Measurements from ENCODE around the gene STK16. TPM values are rescaled to one million over a fixed set of nuclear protein-coding genes. Genes with fewer than 3 reads are reported as not detected.
A peak's percentile ranks its signal among the peaks of the same experiment; 100 is the strongest.

STK16 gene
- total and polyA plus RNA-seq, 7 experiments from 2014 or later: 17.4 to 35.0 (median 21.8) TPM

DNA sequence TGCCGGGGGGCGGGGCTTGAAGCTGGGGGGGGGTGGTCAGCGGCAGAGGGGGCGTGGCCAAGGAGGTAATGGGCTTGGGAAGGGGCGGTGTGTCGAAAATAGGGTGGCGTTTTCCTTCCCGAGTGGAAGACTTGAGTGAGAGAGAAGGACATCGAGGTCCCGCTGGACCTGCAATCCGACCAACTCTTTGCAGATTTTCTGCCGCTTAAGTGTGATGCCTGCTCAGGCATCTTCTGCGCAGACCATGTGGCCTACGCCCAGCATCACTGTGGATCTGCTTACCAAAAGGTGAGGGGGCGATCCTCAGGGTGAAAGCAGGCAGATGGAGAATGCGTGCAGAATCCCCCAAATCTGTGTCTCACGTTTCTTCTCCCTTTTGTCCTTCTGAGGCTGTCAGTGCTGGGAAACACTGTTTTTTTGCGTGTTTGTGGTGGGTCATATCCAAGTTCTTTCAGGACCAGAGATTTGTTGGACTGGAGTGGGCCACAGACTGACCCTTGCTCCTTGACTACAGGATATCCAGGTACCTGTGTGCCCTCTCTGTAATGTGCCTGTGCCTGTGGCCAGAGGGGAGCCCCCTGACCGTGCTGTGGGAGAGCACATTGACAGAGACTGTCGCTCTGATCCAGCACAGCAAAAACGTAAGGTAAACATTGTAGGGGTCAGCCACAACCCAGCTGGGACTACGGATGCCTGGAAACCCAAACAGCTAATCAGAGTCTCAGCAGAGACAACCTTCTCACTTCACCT lies 38.0 kb upstream of the STK16 start:
- Mint-ChIP-seq H3K27me3 (no peaks in the 10 kb centered on the region), H3K9me3 (peaks cover 0 to 5% (median 0%) of the 10 kb centered on the region in 11 donors), H3K36me3 (peaks cover 0 to 19% (median 0%) of the 10 kb centered on the region in 5 donors), H3K4me3 (peak overlapping the region; percentile 77 to 98 (median 94)), H3K4me1 (peaks cover 15 to 54% (median 45%) of the 10 kb centered on the region in 7 donors), H3K27ac (peak overlapping the region; percentile 71 to 98 (median 96))
- ChIA-PET CTCF (interaction anchor here (0.6 to 4.8 kb wide), 6 partner anchors 27 to 114 kb away, joined by 3 to 54 read pairs (median 6); partner anchors contain the start of gene CNPPD1), POLR2A (interaction anchor here (0.7 to 17.4 kb wide), 14 partner anchors 11 to 181 kb away, joined by 3 to 343 read pairs (median 20); partner anchors contain the start of genes ABCB6, ANKZF1, ATG9A and CNPPD1)
- H3K4me1 ChIP-seq (ENCODE audit: control insufficient read depth in 2 of 2, insufficient read depth in 2 of 2, low read length in 2 of 2): peaks cover 20 to 28% of the 10 kb centered on the region in 2 donors
- H3K27me3 ChIP-seq (ENCODE audit: control insufficient read depth in 2 of 2, insufficient read depth in 2 of 2, low read length in 2 of 2): no peaks in the 10 kb centered on the region
- no peak for ATAC-seq
- no peaks in the 10 kb centered on the region for H3K9me3 ChIP-seq (ENCODE audit: control insufficient read depth in 2 of 3, low read length in 3 of 3)
- intact Hi-C loops (cut with micrococcal nuclease): loop anchor here (2.0 to 5.0 kb wide), 5 partner anchors 37 to 390 kb away; partner anchors contain the start of genes GMPPA (in 2 of the 2), CHPF (in 1 of the 2), GLB1L (in 1 of the 2) and STK11IP (in 1 of the 2)
- peak overlapping the region; percentile 98 for H3K4me3 ChIP-seq (ENCODE audit: low read length)
- peaks cover 9 to 19% (median 11%) of the 10 kb centered on the region in 3 experiments for H3K36me3 ChIP-seq (ENCODE audit: control insufficient read depth in 2 of 3, insufficient read depth in 3 of 3, low read length in 3 of 3)
- DNase-seq: no peak
- peak overlapping the region; percentile 92 for H3K27ac ChIP-seq (ENCODE audit: low read depth, low read length)

DNA sequence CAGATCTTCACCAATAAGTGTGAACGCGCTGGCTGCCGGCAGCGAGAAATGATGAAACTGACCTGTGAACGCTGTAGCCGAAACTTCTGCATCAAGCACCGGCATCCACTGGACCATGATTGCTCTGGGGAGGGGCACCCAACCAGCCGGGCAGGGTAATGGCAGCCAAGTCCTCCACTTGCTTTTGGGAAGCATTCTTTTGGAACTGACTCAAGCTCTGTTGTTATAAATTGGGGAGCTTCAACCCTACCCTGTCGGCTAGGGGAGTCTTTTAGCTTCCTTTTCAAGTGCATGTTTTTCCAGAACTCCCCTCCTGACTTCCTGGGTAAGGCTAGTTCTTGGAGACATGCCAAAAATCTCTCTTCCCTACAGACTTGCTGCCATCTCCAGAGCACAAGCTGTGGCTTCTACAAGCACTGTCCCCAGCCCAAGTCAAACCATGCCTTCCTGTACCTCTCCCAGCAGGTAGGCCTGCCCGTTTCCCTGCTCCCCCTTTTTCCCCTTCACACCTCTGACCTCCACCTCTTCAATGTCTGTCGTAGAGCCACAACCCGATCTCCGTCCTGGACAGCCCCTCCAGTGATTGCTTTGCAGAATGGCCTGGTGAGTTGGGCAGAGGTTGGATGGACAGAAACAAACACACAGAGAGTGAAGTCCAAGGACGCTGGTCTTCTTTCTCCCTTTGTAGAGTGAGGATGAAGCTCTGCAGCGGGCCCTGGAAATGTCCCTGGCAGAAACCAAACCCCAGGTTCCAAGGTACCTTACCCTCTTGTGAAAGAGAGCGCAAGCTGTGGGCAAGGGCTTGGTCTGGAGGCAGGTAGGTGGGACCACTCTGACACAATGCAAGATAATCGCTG lies 37.2 kb upstream of the STK16 start:
- no peak for ATAC-seq
- Mint-ChIP-seq H3K4me3 (peak overlapping the region; percentile 51 to 98 (median 92)), H3K27ac (peak overlapping the region in 8 of 9 donors; percentile 86 to 98 (median 96)), H3K4me1 (peaks cover 15 to 54% (median 47%) of the 10 kb centered on the region in 7 donors), H3K36me3 (peaks cover 0 to 19% (median 0%) of the 10 kb centered on the region in 5 donors), H3K27me3 (no peaks in the 10 kb centered on the region), H3K9me3 (peaks cover 0 to 5% (median 0%) of the 10 kb centered on the region in 11 donors)
- Histone ChIP-seq H3K4me1 (ENCODE audit: control insufficient read depth in 2 of 2, insufficient read depth in 2 of 2, low read length in 2 of 2) (peaks cover 20 to 28% of the 10 kb centered on the region in 2 donors), H3K36me3 (ENCODE audit: control insufficient read depth in 2 of 3, insufficient read depth in 3 of 3, low read length in 3 of 3) (peaks cover 9 to 19% (median 11%) of the 10 kb centered on the region in 3 experiments), H3K9me3 (ENCODE audit: control insufficient read depth in 2 of 3, low read length in 3 of 3) (no peaks in the 10 kb centered on the region), H3K4me3 (ENCODE audit: low read length) (no peak overlapping the region), H3K27ac (ENCODE audit: low read depth, low read length) (peak overlapping the region; percentile 92), H3K27me3 (ENCODE audit: control insufficient read depth in 2 of 2, insufficient read depth in 2 of 2, low read length in 2 of 2) (no peaks in the 10 kb centered on the region)
- ChIA-PET CTCF (interaction anchor here (1.7 to 4.8 kb wide), 4 partner anchors 28 to 49 kb away, joined by 5 to 54 read pairs (median 10); partner anchors contain the start of gene CNPPD1), POLR2A (interaction anchor here (0.7 to 17.4 kb wide), 15 partner anchors 10 to 471 kb away, joined by 3 to 343 read pairs (median 7); partner anchors contain the start of genes ABCB6, ANKZF1, ATG9A and CNPPD1)
- peak in 1 of 9 donors; percentile 20 for DNase-seq
- intact Hi-C loops (cut with micrococcal nuclease): loop anchor here (2.0 to 5.0 kb wide), 5 partner anchors 37 to 389 kb away; partner anchors contain the start of genes GMPPA (in 2 of the 2), CHPF (in 1 of the 2), GLB1L (in 1 of the 2) and STK11IP (in 1 of the 2)

DNA sequence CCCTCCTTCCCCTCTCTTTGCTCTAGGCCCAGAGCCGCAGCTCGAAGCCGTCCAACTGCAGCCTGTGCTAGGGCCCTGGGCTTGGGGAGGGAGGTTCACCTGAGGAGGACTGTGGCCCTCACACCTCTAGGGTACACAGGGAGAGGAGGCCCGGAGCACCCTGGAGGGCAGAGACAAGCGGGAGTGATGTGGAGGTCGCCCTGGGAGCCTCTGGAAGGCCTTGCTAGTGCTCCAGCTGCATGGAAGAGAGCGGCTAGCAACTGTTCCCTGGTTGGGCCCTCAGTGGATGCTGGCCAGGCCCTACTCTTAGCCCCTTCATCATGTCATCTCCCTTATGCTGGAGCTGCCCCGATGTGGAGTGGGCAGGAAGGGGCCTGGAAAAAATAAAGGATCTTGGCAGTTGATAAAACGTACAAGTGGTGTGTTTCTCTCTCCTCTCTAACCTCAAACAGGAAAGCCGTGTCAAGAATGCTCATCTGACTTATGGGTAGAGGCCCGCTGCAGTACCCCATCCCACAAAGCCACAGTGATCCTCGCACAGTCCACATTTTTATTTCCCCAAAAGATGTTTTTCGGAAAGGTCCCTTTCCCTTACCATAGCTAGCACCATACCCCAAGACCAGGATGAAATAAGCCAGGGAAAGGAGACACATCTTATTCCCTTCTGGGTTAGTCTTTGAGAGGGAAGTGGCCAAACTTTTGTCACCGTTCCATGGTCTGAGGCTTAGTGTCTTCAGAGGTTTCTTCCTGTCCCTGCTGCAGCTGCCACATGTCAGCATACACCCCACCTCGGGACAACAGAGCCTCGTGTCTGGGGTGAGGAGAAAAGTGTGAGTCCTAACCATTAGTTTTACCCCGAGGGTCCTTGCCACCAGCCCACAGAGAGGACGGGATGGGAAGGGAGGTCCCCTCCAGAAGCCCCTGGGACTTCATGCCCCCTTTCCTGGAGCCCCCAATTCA lies 35.8 kb upstream of the STK16 start:
- Mint-ChIP-seq H3K4me1 (peaks cover 15 to 54% (median 47%) of the 10 kb centered on the region in 7 donors), H3K36me3 (peaks cover 0 to 22% (median 4%) of the 10 kb centered on the region in 5 donors), H3K27me3 (no peaks in the 10 kb centered on the region), H3K9me3 (peaks cover 0 to 5% (median 0%) of the 10 kb centered on the region in 11 donors), H3K4me3 (peak overlapping the region in 4 of 10 donors; percentile 50 to 64 (median 52)), H3K27ac (peak overlapping the region; percentile 81 to 98 (median 90))
- Histone ChIP-seq H3K27me3 (ENCODE audit: control insufficient read depth in 2 of 2, insufficient read depth in 2 of 2, low read length in 2 of 2) (no peaks in the 10 kb centered on the region), H3K27ac (ENCODE audit: low read depth, low read length) (peak overlapping the region; percentile 25), H3K4me1 (ENCODE audit: control insufficient read depth in 2 of 2, insufficient read depth in 2 of 2, low read length in 2 of 2) (peaks cover 20 to 28% of the 10 kb centered on the region in 2 donors), H3K4me3 (ENCODE audit: low read length) (no peak overlapping the region), H3K9me3 (ENCODE audit: control insufficient read depth in 2 of 3, low read length in 3 of 3) (no peaks in the 10 kb centered on the region), H3K36me3 (ENCODE audit: control insufficient read depth in 2 of 3, insufficient read depth in 3 of 3, low read length in 3 of 3) (peaks cover 9 to 26% (median 14%) of the 10 kb centered on the region in 3 experiments)
- ATAC-seq (no peak), DNase-seq (peak in 1 of 9 donors; percentile 21)
- intact Hi-C loops (cut with micrococcal nuclease): loop anchor here (5.0 kb wide), 3 partner anchors 288 to 388 kb away; partner anchors contain the start of genes CHPF (in 1 of the 2), GMPPA (in 1 of the 2), STK11IP (in 1 of the 2) and TMEM198 (in 1 of the 2)
- ChIA-PET POLR2A (interaction anchor here (1.0 to 17.4 kb wide), 10 partner anchors 9 to 85 kb away, joined by 3 to 343 read pairs (median 7); partner anchors contain the start of genes ABCB6, ANKZF1, ATG9A and CNPPD1), CTCF (interaction anchor here (1.2 to 4.8 kb wide), 5 partner anchors 35 to 180 kb away, joined by 3 to 54 read pairs (median 5); partner anchors contain the start of genes CNPPD1 and NHEJ1)

DNA sequence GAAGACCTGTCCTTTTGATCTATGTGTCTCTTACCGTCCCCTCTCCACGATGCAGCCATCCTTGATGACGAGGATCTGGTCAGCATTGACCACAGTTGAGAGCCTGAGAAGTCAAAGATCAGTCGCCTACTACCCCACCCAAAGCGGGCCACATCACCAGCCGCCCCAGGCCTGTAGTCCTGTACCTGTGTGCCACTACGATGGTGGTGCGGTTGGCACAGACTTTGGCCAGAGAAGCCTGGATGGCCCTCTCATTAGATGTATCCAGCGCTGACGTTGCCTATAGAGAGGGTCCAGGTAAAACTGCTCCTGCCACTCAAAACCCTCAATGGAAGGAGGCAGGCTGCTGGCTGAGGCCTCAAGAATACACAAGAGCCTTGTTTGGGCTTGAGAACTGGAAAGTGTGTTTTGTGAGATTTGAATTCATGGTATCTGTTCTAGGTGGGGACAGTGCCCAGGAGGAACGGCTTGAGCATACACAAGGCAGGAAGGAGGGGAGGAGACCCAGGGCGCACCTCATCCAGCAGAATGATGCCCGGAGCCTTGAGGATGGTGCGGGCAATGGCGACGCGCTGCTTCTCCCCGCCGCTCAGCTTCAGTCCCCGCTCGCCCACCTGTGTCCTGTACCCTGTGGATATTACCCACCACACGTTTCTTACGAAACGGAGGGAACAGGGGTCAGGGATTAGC lies 34.9 kb upstream of the STK16 start:
- Mint-ChIP-seq H3K4me3 (no peak overlapping the region), H3K27me3 (no peaks in the 10 kb centered on the region), H3K36me3 (peaks cover 0 to 22% (median 4%) of the 10 kb centered on the region in 5 donors), H3K4me1 (peaks cover 15 to 52% (median 47%) of the 10 kb centered on the region in 7 donors), H3K27ac (peak overlapping the region in 8 of 9 donors; percentile 78 to 98 (median 87)), H3K9me3 (peaks cover 0 to 5% (median 0%) of the 10 kb centered on the region in 11 donors)
- DNase-seq: peak in 1 of 9 donors; percentile 17
- no peaks in the 10 kb centered on the region for H3K27me3 ChIP-seq (ENCODE audit: control insufficient read depth in 2 of 2, insufficient read depth in 2 of 2, low read length in 2 of 2)
- peaks cover 9 to 33% (median 14%) of the 10 kb centered on the region in 3 experiments for H3K36me3 ChIP-seq (ENCODE audit: control insufficient read depth in 2 of 3, insufficient read depth in 3 of 3, low read length in 3 of 3)
- H3K4me3 ChIP-seq (ENCODE audit: low read length): no peak overlapping the region
- no peak for ATAC-seq
- POLR2A ChIA-PET: interaction anchor here (1.1 to 17.4 kb wide), 9 partner anchors 19 to 85 kb away, joined by 3 to 343 read pairs (median 7); partner anchors contain the start of genes ANKZF1, ATG9A, CNPPD1 and DNAJB2
- CTCF ChIA-PET: interaction anchor here (2.7 to 5.0 kb wide), 3 partner anchors 35 to 52 kb away, joined by 29 to 54 read pairs (median 54); partner anchors contain the start of genes CNPPD1 and NHEJ1
- no peak overlapping the region for H3K27ac ChIP-seq (ENCODE audit: low read depth, low read length)
- intact Hi-C loops (cut with micrococcal nuclease): no loop called here
- H3K9me3 ChIP-seq (ENCODE audit: control insufficient read depth in 2 of 3, low read length in 3 of 3): no peaks in the 10 kb centered on the region
- peaks cover 20 to 28% of the 10 kb centered on the region in 2 donors for H3K4me1 ChIP-seq (ENCODE audit: control insufficient read depth in 2 of 2, insufficient read depth in 2 of 2, low read length in 2 of 2)

Data from naive thymus-derived CD4-positive, alpha-beta T cell (primary cell).